Hepatocyte (in vitro differentiated cells): ENCODE measurements around the gene HOXA5. TPM values are rescaled to one million over a fixed set of nuclear protein-coding genes. Genes with fewer than 3 reads are reported as not detected.

Experiments
- DNase-seq: peaks from one replicate; pipeline ENCODE4 v3.0.0-alpha.2; 2016; ENCODE audit warnings: low spot score
- H2AFZ ChIP-seq: fragments of 200-600 bp; sonication (generic); 2 replicates; pipeline ENCODE4 v1.6.0; 2016; ENCODE audit warnings: antibody characterized with exemption, mild to moderate bottlenecking
- H3K27ac ChIP-seq: fragments of 200-600 bp; sonication (generic); 2 replicates; pipeline ENCODE4 v1.5.1; 2016; ENCODE audit warnings: mild to moderate bottlenecking
- H3K27me3 ChIP-seq: fragments of 200-600 bp; sonication (generic); 2 replicates; pipeline ENCODE4 v1.6.1; 2016
- H3K36me3 ChIP-seq: fragments of 200-600 bp; sonication (generic); replicated peaks from 2 replicates; pipeline ENCODE4 v1.5.1; 2016; ENCODE audit warnings: low read depth; ENCODE audit not compliant: insufficient read depth
- H3K4me1 ChIP-seq: fragments of 200-600 bp; sonication (generic); 2 replicates; pipeline ENCODE4 v1.5.1; 2016; ENCODE audit warnings: mild to moderate bottlenecking, moderate library complexity; ENCODE audit not compliant: insufficient read depth
- H3K4me2 ChIP-seq: fragments of 200-600 bp; sonication (generic); 2 replicates; pipeline ENCODE4 v1.6.0; 2016
- H3K4me3 ChIP-seq: fragments of 200-600 bp; sonication (generic); 2 replicates; pipeline ENCODE4 v1.5.1; 2016; ENCODE audit warnings: mild to moderate bottlenecking
- H3K79me2 ChIP-seq: fragments of 200-600 bp; sonication (generic); 2 replicates; pipeline ENCODE4 v1.6.0; 2017; ENCODE audit warnings: mild to moderate bottlenecking
- H3K9me2 ChIP-seq: fragments of 200-600 bp; sonication (generic); replicated peaks from 2 replicates; pipeline ENCODE4 v1.6.0; 2017; ENCODE audit warnings: mild to moderate bottlenecking; ENCODE audit not compliant: insufficient read depth
- H3K9me3 ChIP-seq: fragments of 200-600 bp; sonication (generic); 2 replicates; pipeline ENCODE4 v1.5.1; 2016; ENCODE audit warnings: low read depth, mild to moderate bottlenecking
- H4K20me1 ChIP-seq: fragments of 200-600 bp; sonication (generic); 2 replicates; pipeline ENCODE4 v1.6.0; 2016; ENCODE audit warnings: mild to moderate bottlenecking; ENCODE audit not compliant: insufficient read depth, poor library complexity, severe bottlenecking
- CTCF ChIP-seq: fragments of 200-600 bp; sonication (generic); IDR thresholded peaks from 2 replicates; pipeline ENCODE4 v1.5.1; 2016; ENCODE audit warnings: antibody characterized with exemption, mild to moderate bottlenecking; ENCODE audit not compliant: poor library complexity
- EZH2 ChIP-seq: fragments of 200-600 bp; sonication (generic); IDR thresholded peaks from 2 replicates; pipeline ENCODE4 v1.6.1; 2016; ENCODE audit warnings: antibody characterized with exemption, mild to moderate bottlenecking, borderline replicate concordance
- EZH2phosphoT487 ChIP-seq: fragments of 200-600 bp; sonication (generic); IDR thresholded peaks from one replicate; pipeline ENCODE4 v1.6.1; 2018; ENCODE audit warnings: antibody characterized with exemption, mild to moderate bottlenecking, low read depth, moderate library complexity; ENCODE audit not compliant: unreplicated experiment, severe bottlenecking
- WGBS: methylation state at CpG from one replicate; pipeline ENCODE4 v1.1.6; 2016; ENCODE audit warnings: low lambda C conversion rate; ENCODE audit errors: missing lambda C conversion rate; 5-methylcytosine and 5-hydroxymethylcytosine counted together
- polyA plus RNA-seq: library from polyadenylated mRNA; unstranded; fragments of >200 nt; fragmentation: Nextera tagmentation; extraction: Ambion mirVana; gene quantifications from 2 replicates; pipeline ENCODE4 v1.2.1, GENCODE V29; 2016
- total RNA-seq: library from RNA; depleted of rRNA; stranded (reverse); fragments of >200 nt; gene quantifications from 2 replicates; pipeline ENCODE4 v1.2.3, GENCODE V29; 2014

Gene HOXA5
- total and polyA plus RNA-seq, 2 experiments from 2014 or later = 0.70 to 0.92 TPM

GRCh38 chr7:27106181-27106900, 37.1 kb downstream of the HOXA5 start:
- H3K9me2 ChIP-seq = no peaks in the 10 kb centered on the region
- no peak overlapping the region for H3K27ac ChIP-seq
- H3K27me3 ChIP-seq = peaks cover 92% of the 10 kb centered on the region
- H4K20me1 ChIP-seq = peaks cover 4% of the 10 kb centered on the region
- no peak for DNase-seq
- H2AFZ ChIP-seq = no peak overlapping the region
- no peak overlapping the region for H3K4me3 ChIP-seq
- no peaks in the 10 kb centered on the region for H3K36me3 ChIP-seq
- peak overlapping the region; percentile 68 for H3K4me2 ChIP-seq
- H3K9me3 ChIP-seq = no peaks in the 10 kb centered on the region
- TF ChIP-seq EZH2 = peak; percentile 76
- TF ChIP-seq CTCF = no peak
- peaks cover 4% of the 10 kb centered on the region for H3K79me2 ChIP-seq
- H3K4me1 ChIP-seq = peaks cover 14% of the 10 kb centered on the region
- 16% methylated on average over 44 of the region's 44 CpGs for WGBS

- Histone ChIP-seq H2AFZ (no peak overlapping the region), H3K4me3 (no peak overlapping the region), H3K36me3 (no peaks in the 10 kb centered on the region), H3K9me2 (no peaks in the 10 kb centered on the region), H3K9me3 (no peaks in the 10 kb centered on the region), H3K79me2 (peaks cover 4% of the 10 kb centered on the region), H4K20me1 (peaks cover 4% of the 10 kb centered on the region), H3K4me1 (peaks cover 11% of the 10 kb centered on the region), H3K27ac (no peak overlapping the region), H3K4me2 (no peak overlapping the region), H3K27me3 (peaks cover 96% of the 10 kb centered on the region)
- TF ChIP-seq CTCF (no peak), EZH2 (no peak), EZH2phosphoT487 (no peak)
- DNase-seq = no peak
- WGBS = 48% methylated on average over 13 of the region's 13 CpGs
Observed at GRCh38 chr7:27105301-27106031, 38.0 kb downstream of the HOXA5 start.

GRCh38 chr7:27104341-27105058, 39.0 kb downstream of the HOXA5 start:
- H3K9me3 ChIP-seq = no peaks in the 10 kb centered on the region
- H3K4me1 ChIP-seq = peaks cover 7% of the 10 kb centered on the region
- DNase-seq = no peak
- no peaks in the 10 kb centered on the region for H3K9me2 ChIP-seq
- no peak overlapping the region for H3K27ac ChIP-seq
- peaks cover 7% of the 10 kb centered on the region for H3K79me2 ChIP-seq
- no peak overlapping the region for H3K4me3 ChIP-seq
- H3K4me2 ChIP-seq = no peak overlapping the region
- H3K27me3 ChIP-seq = peaks cover 100% of the 10 kb centered on the region
- peaks cover 4% of the 10 kb centered on the region for H4K20me1 ChIP-seq
- TF ChIP-seq EZH2 (no peak), EZH2phosphoT487 (no peak), CTCF (no peak)
- WGBS = 30% methylated on average over 13 of the region's 13 CpGs
- H2AFZ ChIP-seq = no peak overlapping the region
- H3K36me3 ChIP-seq = no peaks in the 10 kb centered on the region
